Measurements from ENCODE around the gene SERPINF2. TPM values are rescaled to one million over a fixed set of nuclear protein-coding genes. Genes with fewer than 3 reads are reported as not detected.

SERPINF2 gene
- total RNA-seq, 1 experiment from 2014 or later = 0.68 TPM

- Histone ChIP-seq H3K56ac (ENCODE audit: insufficient read length, low read depth, low read length) (no peak overlapping the region), H3K4ac (ENCODE audit: low read depth, low read length) (no peak overlapping the region), H3K27ac (ENCODE audit: insufficient read length, low read depth, low read length) (no peak overlapping the region), H3K9ac (ENCODE audit: extremely low read depth, insufficient read length, low read length) (no peak overlapping the region), H2AFZ (ENCODE audit: low read length) (no peak overlapping the region), H3T11ph (ENCODE audit: low read length) (no peak overlapping the region), H2BK120ac (ENCODE audit: low read depth, low read length, poor library complexity, severe bottlenecking) (no peak overlapping the region), H3K23me2 (ENCODE audit: insufficient read length, low read depth, low read length, poor library complexity, severe bottlenecking) (peaks cover 5% of the 10 kb centered on the region), H2BK15ac (ENCODE audit: low read depth, low read length) (no peak overlapping the region), H4K8ac (replicated peaks; ENCODE audit: insufficient read length, low read depth, low read length) (no peak overlapping the region), H3K9me3 (ENCODE audit: control insufficient read depth, low read depth, low read length) (no peaks in the 10 kb centered on the region), H3K4me1 (ENCODE audit: insufficient read depth, low read length) (peaks cover 6% of the 10 kb centered on the region; the same call in 1 of the 2 replicates), H4K91ac (ENCODE audit: insufficient read length, low read depth, low read length) (no peak overlapping the region), H3K4me2 (ENCODE audit: insufficient read depth, insufficient read length, low read length) (no peak overlapping the region), H3K79me2 (ENCODE audit: insufficient read depth, low read length) (no peaks in the 10 kb centered on the region), H3K18ac (ENCODE audit: insufficient read length, low read depth, low read length) (no peak overlapping the region), H2BK20ac (ENCODE audit: low read depth, low read length, poor library complexity, severe bottlenecking) (no peak overlapping the region), H3K79me1 (ENCODE audit: insufficient read depth, low read depth, low read length, poor library complexity, severe bottlenecking) (no peaks in the 10 kb centered on the region), H3K27me3 (ENCODE audit: insufficient read depth, low read length) (no peaks in the 10 kb centered on the region), H3K14ac (ENCODE audit: insufficient read depth, low read length) (no peak overlapping the region), H2AK5ac (ENCODE audit: insufficient read length, low read length) (no peak overlapping the region), H3K23ac (ENCODE audit: insufficient read length, low read depth, low read length) (no peak overlapping the region), H2BK12ac (ENCODE audit: insufficient read length, low read depth, low read length) (no peak overlapping the region), H4K5ac (ENCODE audit: insufficient read length, low read depth, low read length) (no peak overlapping the region), H2BK5ac (ENCODE audit: insufficient read length, low read length) (no peak overlapping the region), H4K20me1 (ENCODE audit: control insufficient read depth, insufficient read depth, insufficient read length) (no peaks in the 10 kb centered on the region)
- Mint-ChIP-seq H3K27ac (no peak overlapping the region), H3K4me1 (peaks cover 38 to 39% of the 10 kb centered on the region in 2 experiments), H3K4me3 (no peak overlapping the region), H3K27me3 (ENCODE audit: low read depth) (no peaks in the 10 kb centered on the region; the same call in none of the 2 replicates), H3K36me3 (ENCODE audit: insufficient read depth in 1 of 3, low read depth in 3 of 3) (no peaks in the 10 kb centered on the region; a peak in 1 of 7 replicates), H3K9me3 (no peaks in the 10 kb centered on the region)
- DNase-seq = no peak
- TF ChIP-seq, protein P1, sequence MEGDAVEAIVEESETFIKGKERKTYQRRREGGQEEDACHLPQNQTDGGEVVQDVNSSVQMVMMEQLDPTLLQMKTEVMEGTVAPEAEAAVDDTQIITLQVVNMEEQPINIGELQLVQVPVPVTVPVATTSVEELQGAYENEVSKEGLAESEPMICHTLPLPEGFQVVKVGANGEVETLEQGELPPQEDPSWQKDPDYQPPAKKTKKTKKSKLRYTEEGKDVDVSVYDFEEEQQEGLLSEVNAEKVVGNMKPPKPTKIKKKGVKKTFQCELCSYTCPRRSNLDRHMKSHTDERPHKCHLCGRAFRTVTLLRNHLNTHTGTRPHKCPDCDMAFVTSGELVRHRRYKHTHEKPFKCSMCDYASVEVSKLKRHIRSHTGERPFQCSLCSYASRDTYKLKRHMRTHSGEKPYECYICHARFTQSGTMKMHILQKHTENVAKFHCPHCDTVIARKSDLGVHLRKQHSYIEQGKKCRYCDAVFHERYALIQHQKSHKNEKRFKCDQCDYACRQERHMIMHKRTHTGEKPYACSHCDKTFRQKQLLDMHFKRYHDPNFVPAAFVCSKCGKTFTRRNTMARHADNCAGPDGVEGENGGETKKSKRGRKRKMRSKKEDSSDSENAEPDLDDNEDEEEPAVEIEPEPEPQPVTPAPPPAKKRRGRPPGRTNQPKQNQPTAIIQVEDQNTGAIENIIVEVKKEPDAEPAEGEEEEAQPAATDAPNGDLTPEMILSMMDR (conservative IDR thresholded peaks at IDR 0.05) = no peak
- no CpG with 5 or more reads among the region's 5 CpGs for WGBS (ENCODE audit: extremely low coverage, insufficient read length, low lambda C conversion rate)
Observed at GRCh38 chr17:1759529-1759928, 16.9 kb downstream of the SERPINF2 start.
